Measurements from ENCODE around the gene PTRH1. TPM values are rescaled to one million over a fixed set of nuclear protein-coding genes. Genes with fewer than 3 reads are reported as not detected.

The PTRH1 gene
- total and polyA plus RNA-seq, 8 donors = 2.9 to 50.4 (median 16.9) TPM

DNA sequence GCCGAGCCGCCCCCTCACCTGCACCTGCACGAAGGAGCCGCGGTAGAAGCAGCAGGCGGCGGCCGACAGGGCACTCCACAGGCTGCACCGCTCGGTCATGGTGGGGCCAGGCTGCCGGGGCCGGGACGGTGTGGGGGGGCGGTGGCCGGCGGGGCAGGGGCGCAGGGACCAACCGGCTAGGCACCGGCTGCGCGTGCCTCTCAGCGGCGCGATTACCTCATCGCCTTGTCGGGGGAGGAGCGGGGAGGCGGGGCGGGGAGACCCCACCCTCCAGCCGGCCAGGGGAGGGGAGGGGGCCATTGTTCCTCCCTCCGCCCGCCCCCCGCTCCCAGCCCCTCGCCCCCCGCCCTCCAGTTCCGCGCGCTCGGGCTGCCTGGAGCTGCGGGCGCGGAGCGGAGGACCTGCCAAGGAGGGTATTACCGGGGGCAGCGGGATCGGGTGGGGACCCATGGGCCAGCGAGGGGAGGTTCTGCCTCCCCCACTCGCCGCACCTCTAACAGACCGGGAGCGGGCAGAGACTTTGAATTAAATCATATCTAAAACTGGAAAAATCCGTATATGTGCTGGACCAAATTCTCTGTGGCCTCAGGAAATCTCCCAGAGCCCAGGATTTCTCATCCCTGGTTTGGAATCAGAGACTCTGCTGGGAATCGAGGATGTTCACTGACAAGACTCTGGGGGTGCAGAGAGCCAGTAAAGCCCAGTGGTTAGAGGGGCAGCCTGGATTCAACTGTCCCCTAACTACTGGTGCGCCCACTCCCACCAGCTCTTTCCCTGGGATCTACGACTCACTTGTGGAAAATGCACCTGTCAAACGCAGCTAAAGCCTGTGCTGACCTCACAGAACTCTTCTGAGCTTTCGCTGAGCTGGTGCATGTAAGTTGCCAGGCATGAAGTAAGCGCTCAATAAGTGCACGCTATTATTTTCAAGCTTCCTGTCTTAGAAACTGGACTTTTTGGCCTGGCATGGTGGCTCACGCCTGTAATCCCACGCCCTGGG, 39.9 kb upstream of the PTRH1 start:
- Histone ChIP-seq H3K27ac (peak overlapping the region in 2 of 5 donors; percentile 8 to 18), H3K36me3 (peaks cover 0 to 12% (median 8%) of the 10 kb centered on the region in 4 donors), H3K27me3 (peaks cover 8 to 65% (median 20%) of the 10 kb centered on the region in 3 donors), H3K4me1 (peaks cover 10 to 24% (median 18%) of the 10 kb centered on the region in 4 donors), H3K9me3 (no peaks in the 10 kb centered on the region), H3K4me3 (peak overlapping the region in 2 of 4 donors; percentile 11 to 16)
- intact Hi-C loops (cut with DNase I; ENCODE audit: low total_unique reads) = no loop called here
- TF ChIP-seq EP300 (IDR thresholded peaks at IDR 0.05) = no peak
- TF ChIP-seq POLR2A (IDR thresholded peaks at IDR 0.05) = no peak
- peak in 1 of 2 donors; percentile 80 for DNase-seq
- 23 to 55% (median 34%) methylated on average over 18 to 61 of the region's 61 CpGs for WGBS, 5 donors

GRCh38 chr9:127754099-127755060, 38.9 kb upstream of the PTRH1 start:
- peak in 1 of 2 donors; percentile 80 for DNase-seq
- intact Hi-C loops (cut with DNase I; ENCODE audit: low total_unique reads) = no loop called here
- Histone ChIP-seq H3K4me3 (peak overlapping the region in 1 of 4 donors; percentile 16), H3K36me3 (peaks cover 4 to 22% (median 12%) of the 10 kb centered on the region in 4 donors), H3K27ac (peak overlapping the region in 2 of 5 donors; percentile 8 to 18), H3K9me3 (no peaks in the 10 kb centered on the region), H3K4me1 (peaks cover 10 to 24% (median 18%) of the 10 kb centered on the region in 4 donors), H3K27me3 (peaks cover 8 to 69% (median 20%) of the 10 kb centered on the region in 3 donors)
- TF ChIP-seq EP300 (IDR thresholded peaks at IDR 0.05) = no peak
- WGBS, 5 donors = 17 to 51% (median 24%) methylated on average over 24 to 86 of the region's 86 CpGs

DNA sequence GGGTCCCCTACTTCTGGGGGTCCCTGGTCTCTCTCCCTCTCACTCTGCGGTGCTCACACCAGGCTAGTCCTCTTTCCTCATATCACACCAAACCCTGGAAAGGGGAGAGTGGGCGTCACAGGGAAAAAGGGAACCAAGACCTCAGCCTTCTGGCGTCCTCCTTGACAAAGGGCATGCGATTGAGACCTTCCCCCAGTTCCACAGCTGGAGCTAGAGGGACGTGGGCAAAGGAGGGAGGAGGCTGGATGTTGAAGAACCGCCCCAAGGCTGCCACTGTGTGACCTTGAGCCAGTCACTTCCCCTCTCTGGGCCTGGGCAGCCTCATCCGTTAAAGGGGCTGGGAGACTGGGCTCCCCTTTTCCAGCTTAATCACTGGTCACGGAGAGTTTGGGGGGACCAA, 38.2 kb upstream of the PTRH1 start:
- intact Hi-C loops (cut with DNase I; ENCODE audit: low total_unique reads) = no loop called here
- no peaks in the 10 kb centered on the region for H3K9me3 ChIP-seq
- peaks cover 4 to 29% (median 19%) of the 10 kb centered on the region in 4 donors for H3K36me3 ChIP-seq
- H3K27me3 ChIP-seq = peaks cover 8 to 76% (median 20%) of the 10 kb centered on the region in 3 donors
- no peak for TF ChIP-seq POLR2A (IDR thresholded peaks at IDR 0.05)
- TF ChIP-seq CTCF (IDR thresholded peaks at IDR 0.05) = no peak
- no peak for TF ChIP-seq EP300 (IDR thresholded peaks at IDR 0.05)
- no peak for TF ChIP-seq POLR2AphosphoS5 (IDR thresholded peaks at IDR 0.05)
- WGBS, 5 donors = 50 to 65% (median 64%) methylated on average over 8 of the region's 8 CpGs
- H3K27ac ChIP-seq = no peak overlapping the region
- DNase-seq = no peak
- no peak overlapping the region for H3K4me3 ChIP-seq
- H3K4me1 ChIP-seq = peaks cover 10 to 24% (median 17%) of the 10 kb centered on the region in 4 donors

GRCh38 chr9:127753148-127753547, 37.7 kb upstream of the PTRH1 start:
- TF ChIP-seq POLR2AphosphoS5 (IDR thresholded peaks at IDR 0.05) = no peak
- no peak for TF ChIP-seq POLR2A (IDR thresholded peaks at IDR 0.05)
- TF ChIP-seq EP300 (IDR thresholded peaks at IDR 0.05) = no peak
- Histone ChIP-seq H3K27ac (no peak overlapping the region), H3K36me3 (peaks cover 4 to 34% (median 23%) of the 10 kb centered on the region in 4 donors), H3K27me3 (peaks cover 8 to 81% (median 20%) of the 10 kb centered on the region in 3 donors), H3K4me1 (peaks cover 10 to 20% (median 15%) of the 10 kb centered on the region in 4 donors), H3K9me3 (no peaks in the 10 kb centered on the region), H3K4me3 (no peak overlapping the region)
- intact Hi-C loops (cut with DNase I; ENCODE audit: low total_unique reads) = no loop called here
- no peak for DNase-seq
- WGBS, 5 donors = 63 to 78% (median 65%) methylated on average over 8 of the region's 8 CpGs

GRCh38 chr9:127751269-127752054, 36.0 kb upstream of the PTRH1 start:
- Histone ChIP-seq H3K27ac (no peak overlapping the region), H3K9me3 (no peaks in the 10 kb centered on the region), H3K4me3 (no peak overlapping the region), H3K36me3 (peaks cover 4 to 49% (median 30%) of the 10 kb centered on the region in 4 donors), H3K27me3 (peaks cover 8 to 81% (median 20%) of the 10 kb centered on the region in 3 donors), H3K4me1 (peaks cover 10 to 17% (median 15%) of the 10 kb centered on the region in 4 donors)
- no peak for TF ChIP-seq POLR2A (IDR thresholded peaks at IDR 0.05)
- TF ChIP-seq POLR2AphosphoS5 (IDR thresholded peaks at IDR 0.05) = no peak
- TF ChIP-seq EP300 (IDR thresholded peaks at IDR 0.05) = no peak
- no peak for TF ChIP-seq CTCF (IDR thresholded peaks at IDR 0.05)
- peak in 1 of 2 donors; percentile 66 for DNase-seq
- intact Hi-C loops (cut with DNase I; ENCODE audit: low total_unique reads) = no loop called here
- WGBS, 5 donors = 25 to 48% (median 28%) methylated on average over 9 to 10 of the region's 10 CpGs

All from stomach (tissue), 9 donors.